GM12878 (cell line): Measurements from ENCODE around the gene HPSE. TPM values are rescaled to one million over a fixed set of nuclear protein-coding genes. Genes with fewer than 3 reads are reported as not detected.
A peak's percentile ranks its signal among the peaks of the same experiment; 100 is the strongest.

Source experiments
- FOXM1 ChIP-seq: IDR thresholded peaks from 2 replicates; pipeline ENCODE4 v1.6.1; 2012; ENCODE audit warnings: low read depth, mild to moderate bottlenecking, inconsistent platforms, low read length, moderate library complexity
- GATAD2B ChIP-seq: fragments of 450-650 bp; conservative IDR thresholded peaks from 2 replicates; pipeline ENCODE4 v1.6.1; 2017; ENCODE audit warnings: low read depth, mild to moderate bottlenecking, moderate library complexity
- KDM1A ChIP-seq: fragments of 200-600 bp; sonication (generic); IDR thresholded peaks from 2 replicates; pipeline ENCODE4 v1.6.1; 2016; ENCODE audit warnings: borderline replicate concordance
- KLF5 ChIP-seq: fragments of 450-650 bp; IDR thresholded peaks from 2 replicates; pipeline ENCODE4 v1.6.1; 2014; ENCODE audit warnings: mild to moderate bottlenecking; ENCODE audit not compliant: partially characterized antibody
- PML ChIP-seq: IDR thresholded peaks from 2 replicates; pipeline ENCODE4 v1.6.1; 2012; ENCODE audit warnings: low read length, inconsistent platforms
- POLR2AphosphoS2 ChIP-seq: IDR thresholded peaks from 2 replicates; pipeline ENCODE4 v1.6.1; 2011; ENCODE audit warnings: low read depth, mild to moderate bottlenecking, low read length, improper control_type of control experiment, moderate library complexity
- RB1 ChIP-seq: fragments of 450-650 bp; formaldehyde crosslinking; IDR thresholded peaks from 2 replicates; pipeline ENCODE4 v1.6.1; 2017; ENCODE audit warnings: mild to moderate bottlenecking, borderline replicate concordance
- SIN3A ChIP-seq: IDR thresholded peaks from 2 replicates; pipeline ENCODE4 v1.6.1; 2012; ENCODE audit warnings: low read depth, low read length, improper control_type of control experiment
- SP1 ChIP-seq: IDR thresholded peaks from one replicate; pipeline ENCODE4 v1.6.1; 2011; ENCODE audit warnings: low read depth, low read length
- SRF ChIP-seq, 2 experiments: IDR thresholded peaks; 2 replicates each; pipeline ENCODE4 v1.6.1; 2011; ENCODE audit warnings: low read depth in 2 of 2, low read length in 2 of 2, mild to moderate bottlenecking in 1 of 2, moderate library complexity in 1 of 2
- SUZ12 ChIP-seq: fragments of 200-600 bp; sonication (generic); IDR thresholded peaks from one replicate; pipeline ENCODE4 v1.6.1; 2018; ENCODE audit warnings: antibody characterized with exemption, mild to moderate bottlenecking; ENCODE audit not compliant: unreplicated experiment
- TCF3 ChIP-seq: IDR thresholded peaks from 2 replicates; pipeline ENCODE4 v1.6.1; 2012; ENCODE audit warnings: low read depth, mild to moderate bottlenecking, low read length, borderline replicate concordance; ENCODE audit not compliant: insufficient read depth
- polyA plus RNA-seq, 11 experiments: library from polyadenylated mRNA; depleted of rRNA in 4 of 11; unstranded in 6 of 11; stranded (reverse) in 5 of 11; fragments of >200 nt; fragmentation: Nextera tagmentation in 4 of 11; fragmentation: Illumina TruSeq in 1 of 11; extraction: Ambion mirVana in 4 of 11; extraction: Trizol in 1 of 11; gene quantifications; 1 replicate in 1 of 11; 2 replicates in 10 of 11; pipeline versions ENCODE4 v1.2.1 to v1.2.3, GENCODE V29; 2011 to 2016; ENCODE audit warnings: inconsistent platforms in 2 of 11, missing spikeins in 2 of 11, low read depth in 1 of 11
- total RNA-seq, 4 experiments: library from RNA; depleted of rRNA in 3 of 4; stranded (reverse); fragments of >200 nt in 3 of 4; fragmentation: Illumina TruSeq in 1 of 4; extraction: Trizol in 1 of 4; gene quantifications; 2 replicates each; pipeline versions ENCODE4 v1.2.1 to v1.2.3, GENCODE V29; 2013 to 2021
- TF ChIP-seq, protein P1 (sequence below): IDR thresholded peaks from 2 replicates; pipeline ENCODE4 v1.6.1; 2012; ENCODE audit warnings: improper control_type of control experiment, low read depth, low read length; ENCODE audit not compliant: insufficient replicate concordance
- TF ChIP-seq, protein P2 (sequence below): fragments of 450-650 bp; IDR thresholded peaks from 2 replicates; pipeline ENCODE4 v1.6.1; 2016; ENCODE audit warnings: mild to moderate bottlenecking, moderate library complexity, borderline replicate concordance
- TF ChIP-seq, protein P3 (sequence below): IDR thresholded peaks from 2 replicates; pipeline ENCODE4 v1.6.1; 2011; ENCODE audit warnings: low read depth, low read length, improper control_type of control experiment, borderline replicate concordance
- TF ChIP-seq, protein P4 (sequence below): fragments of 450-650 bp; formaldehyde crosslinking; IDR thresholded peaks from 2 replicates; pipeline ENCODE4 v1.4.0; 2020; ENCODE audit warnings: mild to moderate bottlenecking, moderate library complexity

HPSE gene
- total and polyA plus RNA-seq, 10 of the 15 experiments (the other 5 are each of a cell fraction or from before 2014, with no cell fraction given) = 0.16 to 0.89 (median 0.58) TPM

DNA sequence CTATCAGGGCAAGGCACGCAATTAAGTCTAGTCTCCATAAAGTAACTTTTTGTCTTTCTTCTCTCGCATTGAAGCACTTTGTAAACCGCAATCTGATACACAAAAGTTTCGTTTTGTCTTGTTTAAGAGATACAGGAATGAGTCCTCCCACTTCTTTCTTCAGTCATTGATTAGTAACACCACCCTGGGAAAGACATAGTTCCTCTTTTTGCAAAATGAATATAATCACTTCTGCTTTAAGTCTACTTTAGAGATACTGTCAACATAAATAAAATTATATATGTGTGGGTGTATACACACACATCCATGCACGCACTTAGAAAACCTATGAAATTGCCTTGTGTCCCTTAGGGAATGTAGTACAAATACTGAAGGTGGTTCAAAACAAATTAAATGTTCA is 61.7 kb downstream of the HPSE start (continued):
- TF ChIP-seq, protein P1, sequence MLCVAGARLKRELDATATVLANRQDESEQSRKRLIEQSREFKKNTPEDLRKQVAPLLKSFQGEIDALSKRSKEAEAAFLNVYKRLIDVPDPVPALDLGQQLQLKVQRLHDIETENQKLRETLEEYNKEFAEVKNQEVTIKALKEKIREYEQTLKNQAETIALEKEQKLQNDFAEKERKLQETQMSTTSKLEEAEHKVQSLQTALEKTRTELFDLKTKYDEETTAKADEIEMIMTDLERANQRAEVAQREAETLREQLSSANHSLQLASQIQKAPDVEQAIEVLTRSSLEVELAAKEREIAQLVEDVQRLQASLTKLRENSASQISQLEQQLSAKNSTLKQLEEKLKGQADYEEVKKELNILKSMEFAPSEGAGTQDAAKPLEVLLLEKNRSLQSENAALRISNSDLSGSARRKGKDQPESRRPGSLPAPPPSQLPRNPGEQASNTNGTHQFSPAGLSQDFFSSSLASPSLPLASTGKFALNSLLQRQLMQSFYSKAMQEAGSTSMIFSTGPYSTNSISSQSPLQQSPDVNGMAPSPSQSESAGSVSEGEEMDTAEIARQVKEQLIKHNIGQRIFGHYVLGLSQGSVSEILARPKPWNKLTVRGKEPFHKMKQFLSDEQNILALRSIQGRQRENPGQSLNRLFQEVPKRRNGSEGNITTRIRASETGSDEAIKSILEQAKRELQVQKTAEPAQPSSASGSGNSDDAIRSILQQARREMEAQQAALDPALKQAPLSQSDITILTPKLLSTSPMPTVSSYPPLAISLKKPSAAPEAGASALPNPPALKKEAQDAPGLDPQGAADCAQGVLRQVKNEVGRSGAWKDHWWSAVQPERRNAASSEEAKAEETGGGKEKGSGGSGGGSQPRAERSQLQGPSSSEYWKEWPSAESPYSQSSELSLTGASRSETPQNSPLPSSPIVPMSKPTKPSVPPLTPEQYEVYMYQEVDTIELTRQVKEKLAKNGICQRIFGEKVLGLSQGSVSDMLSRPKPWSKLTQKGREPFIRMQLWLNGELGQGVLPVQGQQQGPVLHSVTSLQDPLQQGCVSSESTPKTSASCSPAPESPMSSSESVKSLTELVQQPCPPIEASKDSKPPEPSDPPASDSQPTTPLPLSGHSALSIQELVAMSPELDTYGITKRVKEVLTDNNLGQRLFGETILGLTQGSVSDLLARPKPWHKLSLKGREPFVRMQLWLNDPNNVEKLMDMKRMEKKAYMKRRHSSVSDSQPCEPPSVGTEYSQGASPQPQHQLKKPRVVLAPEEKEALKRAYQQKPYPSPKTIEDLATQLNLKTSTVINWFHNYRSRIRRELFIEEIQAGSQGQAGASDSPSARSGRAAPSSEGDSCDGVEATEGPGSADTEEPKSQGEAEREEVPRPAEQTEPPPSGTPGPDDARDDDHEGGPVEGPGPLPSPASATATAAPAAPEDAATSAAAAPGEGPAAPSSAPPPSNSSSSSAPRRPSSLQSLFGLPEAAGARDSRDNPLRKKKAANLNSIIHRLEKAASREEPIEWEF = peak; percentile 99
- TF ChIP-seq, protein P2, sequence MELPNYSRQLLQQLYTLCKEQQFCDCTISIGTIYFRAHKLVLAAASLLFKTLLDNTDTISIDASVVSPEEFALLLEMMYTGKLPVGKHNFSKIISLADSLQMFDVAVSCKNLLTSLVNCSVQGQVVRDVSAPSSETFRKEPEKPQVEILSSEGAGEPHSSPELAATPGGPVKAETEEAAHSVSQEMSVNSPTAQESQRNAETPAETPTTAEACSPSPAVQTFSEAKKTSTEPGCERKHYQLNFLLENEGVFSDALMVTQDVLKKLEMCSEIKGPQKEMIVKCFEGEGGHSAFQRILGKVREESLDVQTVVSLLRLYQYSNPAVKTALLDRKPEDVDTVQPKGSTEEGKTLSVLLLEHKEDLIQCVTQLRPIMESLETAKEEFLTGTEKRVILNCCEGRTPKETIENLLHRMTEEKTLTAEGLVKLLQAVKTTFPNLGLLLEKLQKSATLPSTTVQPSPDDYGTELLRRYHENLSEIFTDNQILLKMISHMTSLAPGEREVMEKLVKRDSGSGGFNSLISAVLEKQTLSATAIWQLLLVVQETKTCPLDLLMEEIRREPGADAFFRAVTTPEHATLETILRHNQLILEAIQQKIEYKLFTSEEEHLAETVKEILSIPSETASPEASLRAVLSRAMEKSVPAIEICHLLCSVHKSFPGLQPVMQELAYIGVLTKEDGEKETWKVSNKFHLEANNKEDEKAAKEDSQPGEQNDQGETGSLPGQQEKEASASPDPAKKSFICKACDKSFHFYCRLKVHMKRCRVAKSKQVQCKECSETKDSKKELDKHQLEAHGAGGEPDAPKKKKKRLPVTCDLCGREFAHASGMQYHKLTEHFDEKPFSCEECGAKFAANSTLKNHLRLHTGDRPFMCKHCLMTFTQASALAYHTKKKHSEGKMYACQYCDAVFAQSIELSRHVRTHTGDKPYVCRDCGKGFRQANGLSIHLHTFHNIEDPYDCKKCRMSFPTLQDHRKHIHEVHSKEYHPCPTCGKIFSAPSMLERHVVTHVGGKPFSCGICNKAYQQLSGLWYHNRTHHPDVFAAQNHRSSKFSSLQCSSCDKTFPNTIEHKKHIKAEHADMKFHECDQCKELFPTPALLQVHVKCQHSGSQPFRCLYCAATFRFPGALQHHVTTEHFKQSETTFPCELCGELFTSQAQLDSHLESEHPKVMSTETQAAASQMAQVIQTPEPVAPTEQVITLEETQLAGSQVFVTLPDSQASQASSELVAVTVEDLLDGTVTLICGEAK = no peak
- TF ChIP-seq SRF (IDR thresholded peaks at IDR 0.05; ENCODE audit: low read depth in 2 of 2, low read length in 2 of 2) (0 out of 4 replicates have a peak, but pooled peaks of 1 of the 2 experiments have one; percentile 31), RB1 (no peak), PML (peak; percentile 45; the same call in 1 of the 2 replicates), SUZ12 (no peak), SP1 (no peak), FOXM1 (peak; percentile 96), POLR2AphosphoS2 (no peak), GATAD2B (peak; percentile 78; the same call in 1 of the 2 replicates), SIN3A (no peak), KLF5 (no peak), TCF3 (0 out of 2 replicates have a peak, but pooled peaks have one; percentile 26), KDM1A (0 out of 2 replicates have a peak, but pooled peaks have one; percentile 43)
- TF ChIP-seq, protein P3, sequence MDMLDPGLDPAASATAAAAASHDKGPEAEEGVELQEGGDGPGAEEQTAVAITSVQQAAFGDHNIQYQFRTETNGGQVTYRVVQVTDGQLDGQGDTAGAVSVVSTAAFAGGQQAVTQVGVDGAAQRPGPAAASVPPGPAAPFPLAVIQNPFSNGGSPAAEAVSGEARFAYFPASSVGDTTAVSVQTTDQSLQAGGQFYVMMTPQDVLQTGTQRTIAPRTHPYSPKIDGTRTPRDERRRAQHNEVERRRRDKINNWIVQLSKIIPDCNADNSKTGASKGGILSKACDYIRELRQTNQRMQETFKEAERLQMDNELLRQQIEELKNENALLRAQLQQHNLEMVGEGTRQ = no peak
- TF ChIP-seq, protein P4, sequence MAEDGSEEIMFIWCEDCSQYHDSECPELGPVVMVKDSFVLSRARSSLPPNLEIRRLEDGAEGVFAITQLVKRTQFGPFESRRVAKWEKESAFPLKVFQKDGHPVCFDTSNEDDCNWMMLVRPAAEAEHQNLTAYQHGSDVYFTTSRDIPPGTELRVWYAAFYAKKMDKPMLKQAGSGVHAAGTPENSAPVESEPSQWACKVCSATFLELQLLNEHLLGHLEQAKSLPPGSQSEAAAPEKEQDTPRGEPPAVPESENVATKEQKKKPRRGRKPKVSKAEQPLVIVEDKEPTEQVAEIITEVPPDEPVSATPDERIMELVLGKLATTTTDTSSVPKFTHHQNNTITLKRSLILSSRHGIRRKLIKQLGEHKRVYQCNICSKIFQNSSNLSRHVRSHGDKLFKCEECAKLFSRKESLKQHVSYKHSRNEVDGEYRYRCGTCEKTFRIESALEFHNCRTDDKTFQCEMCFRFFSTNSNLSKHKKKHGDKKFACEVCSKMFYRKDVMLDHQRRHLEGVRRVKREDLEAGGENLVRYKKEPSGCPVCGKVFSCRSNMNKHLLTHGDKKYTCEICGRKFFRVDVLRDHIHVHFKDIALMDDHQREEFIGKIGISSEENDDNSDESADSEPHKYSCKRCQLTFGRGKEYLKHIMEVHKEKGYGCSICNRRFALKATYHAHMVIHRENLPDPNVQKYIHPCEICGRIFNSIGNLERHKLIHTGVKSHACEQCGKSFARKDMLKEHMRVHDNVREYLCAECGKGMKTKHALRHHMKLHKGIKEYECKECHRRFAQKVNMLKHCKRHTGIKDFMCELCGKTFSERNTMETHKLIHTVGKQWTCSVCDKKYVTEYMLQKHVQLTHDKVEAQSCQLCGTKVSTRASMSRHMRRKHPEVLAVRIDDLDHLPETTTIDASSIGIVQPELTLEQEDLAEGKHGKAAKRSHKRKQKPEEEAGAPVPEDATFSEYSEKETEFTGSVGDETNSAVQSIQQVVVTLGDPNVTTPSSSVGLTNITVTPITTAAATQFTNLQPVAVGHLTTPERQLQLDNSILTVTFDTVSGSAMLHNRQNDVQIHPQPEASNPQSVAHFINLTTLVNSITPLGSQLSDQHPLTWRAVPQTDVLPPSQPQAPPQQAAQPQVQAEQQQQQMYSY (CRISPR knock-in tag) = no peak
